H1 (cell line): ENCODE data around the gene ACTBL2. TPM values are rescaled to one million over a fixed set of nuclear protein-coding genes. Genes with fewer than 3 reads are reported as not detected.

Experiments used
- CTCF ChIA-PET: fragments of 300-600 bp; sonication (Branson Sonifier 250); formaldehyde crosslinking; loops from one replicate; lab custom pipeline; 2021; ENCODE audit not compliant: partially characterized antibody; lab: Charles Lee
- POLR2A ChIA-PET: fragments of 300-600 bp; sonication (Branson Sonifier 250); formaldehyde crosslinking; loops from one replicate; lab custom pipeline; 2021; ENCODE audit warnings: inconsistent platforms; ENCODE audit not compliant: partially characterized antibody; lab: Charles Lee
- DNase-seq, 2 experiments: peaks; one replicate each; pipeline versions ENCODE4 v3.0.0 to v3.0.0-alpha.2; 2010 to 2022; ENCODE audit warnings: low spot score in 2 of 2, low read depth in 1 of 2, mixed read lengths in 1 of 2
- FAIRE-seq: peaks from 2 replicates; lab custom pipeline; 2011; peaks lifted over from hg19 to GRCh38; lab: Jason Lieb, UNC
- H2AFZ ChIP-seq: 2 replicates; pipeline ENCODE4 v1.8.1; 2012; ENCODE audit warnings: low read length, inconsistent platforms
- H2AK5ac ChIP-seq: 2 replicates; pipeline ENCODE4 v1.6.1; 2013; ENCODE audit warnings: low read depth, low read length
- H2BK120ac ChIP-seq: replicated peaks from 2 replicates; pipeline ENCODE3; 2013; ENCODE audit warnings: low read depth, low read length, inconsistent platforms
- H2BK12ac ChIP-seq: 2 replicates; pipeline ENCODE4 v1.6.1; 2013; ENCODE audit warnings: low read depth, low read length
- H2BK15ac ChIP-seq: 2 replicates; pipeline ENCODE4 v1.6.1; 2013; ENCODE audit warnings: low read length
- H2BK20ac ChIP-seq: 2 replicates; pipeline ENCODE4 v1.6.1; 2013; ENCODE audit warnings: low read length
- H2BK5ac ChIP-seq: 2 replicates; pipeline ENCODE4 v1.6.1; 2013; ENCODE audit warnings: low read depth, low read length
- H3K14ac ChIP-seq: 2 replicates; pipeline ENCODE4 v1.6.1; 2013; ENCODE audit warnings: inconsistent platforms; ENCODE audit not compliant: insufficient read length
- H3K18ac ChIP-seq: 2 replicates; pipeline ENCODE4 v1.6.1; 2013; ENCODE audit warnings: low read length; ENCODE audit errors: extremely low read depth
- H3K23ac ChIP-seq: 2 replicates; pipeline ENCODE4 v1.6.1; 2013; ENCODE audit warnings: inconsistent platforms; ENCODE audit not compliant: insufficient read length
- H3K23me2 ChIP-seq: 2 replicates; pipeline ENCODE4 v1.6.1; 2013; ENCODE audit warnings: low read depth, low read length
- H3K27ac ChIP-seq: 2 replicates; pipeline ENCODE4 v1.6.1; 2011; ENCODE audit warnings: low read depth, low read length, inconsistent platforms
- H3K27me3 ChIP-seq, 4 experiments: replicated peaks in 1 of 4; 1 replicate in 1 of 4; 2 replicates in 3 of 4; pipeline versions ENCODE4 v1.6.1 to v1.8.1; 2011 to 2013; ENCODE audit warnings: low read length in 3 of 4, mild to moderate bottlenecking in 3 of 4, inconsistent platforms in 2 of 4, mixed read lengths in 2 of 4, moderate library complexity in 1 of 4; ENCODE audit not compliant: control insufficient read depth in 3 of 4, insufficient read depth in 3 of 4; ENCODE audit errors: extremely low read depth in 1 of 4
- H3K36me3 ChIP-seq, 4 experiments: 2 replicates each; pipeline versions ENCODE4 v1.6.1 to v1.8.1; 2011 to 2013; ENCODE audit warnings: mild to moderate bottlenecking in 4 of 4, low read length in 3 of 4, moderate library complexity in 2 of 4, control low read depth in 1 of 4, inconsistent platforms in 1 of 4; ENCODE audit not compliant: insufficient read depth in 4 of 4, control insufficient read depth in 2 of 4
- H3K4ac ChIP-seq: replicated peaks from 2 replicates; pipeline ENCODE3; 2013; ENCODE audit warnings: low read length, low read depth, mixed read lengths, inconsistent platforms; ENCODE audit not compliant: insufficient read length
- H3K4me1 ChIP-seq, 4 experiments: replicated peaks in 1 of 4; 1 replicate in 1 of 4; 2 replicates in 3 of 4; pipeline versions ENCODE4 v1.6.1 to v1.8.1; 2011 to 2013; ENCODE audit warnings: low read length in 3 of 4, inconsistent platforms in 2 of 4, mixed read lengths in 1 of 4; ENCODE audit not compliant: insufficient read depth in 4 of 4, control insufficient read depth in 3 of 4
- H3K4me2 ChIP-seq, 2 experiments: 2 replicates each; pipeline versions ENCODE4 v1.6.1 to v1.8.1; 2011 to 2013; ENCODE audit warnings: low read depth in 2 of 2, low read length in 2 of 2, control low read depth in 1 of 2, inconsistent platforms in 1 of 2, mild to moderate bottlenecking in 1 of 2; ENCODE audit not compliant: insufficient read depth in 1 of 2
- H3K4me3 ChIP-seq, 4 experiments: fragments of 200-600, 300-600 bp in 1 of 4; sonication (generic), shearing (Covaris generic), sonication (Bioruptor Twin) in 1 of 4; 2 replicates each; pipeline versions ENCODE4 v1.5.1 to v1.8.1; 2011 to 2016; ENCODE audit warnings: low read length in 4 of 4, low read depth in 3 of 4, control low read depth in 2 of 4, inconsistent platforms in 2 of 4, mild to moderate bottlenecking in 2 of 4, mixed read lengths in 1 of 4, moderate library complexity in 1 of 4; ENCODE audit not compliant: insufficient read depth in 2 of 4; ENCODE audit errors: extremely low read depth in 1 of 4
- H3K56ac ChIP-seq: replicated peaks from 2 replicates; pipeline ENCODE3; 2013; ENCODE audit warnings: low read depth, mild to moderate bottlenecking, mixed read lengths, low read length, inconsistent platforms; ENCODE audit not compliant: insufficient read length
- H3K79me1 ChIP-seq: 2 replicates; pipeline ENCODE4 v1.6.1; 2013; ENCODE audit warnings: low read depth, low read length, control low read depth
- H3K79me2 ChIP-seq, 2 experiments: 2 replicates each; pipeline versions ENCODE4 v1.6.1 to v1.8.1; 2012 to 2013; ENCODE audit warnings: low read length in 2 of 2, mild to moderate bottlenecking in 2 of 2, inconsistent platforms in 1 of 2; ENCODE audit not compliant: insufficient read depth in 2 of 2, control insufficient read depth in 1 of 2
- H3K9ac ChIP-seq, 4 experiments: replicated peaks in 1 of 4; 1 replicate in 1 of 4; 2 replicates in 3 of 4; pipeline versions ENCODE4 v1.6.1 to v1.8.1; 2011 to 2013; ENCODE audit warnings: low read depth in 3 of 4, low read length in 3 of 4, control low read depth in 2 of 4, mild to moderate bottlenecking in 2 of 4, moderate library complexity in 2 of 4, inconsistent platforms in 1 of 4; ENCODE audit errors: extremely low read depth in 1 of 4
- H3K9me3 ChIP-seq, 2 experiments: 2 replicates each; pipeline versions ENCODE4 v1.6.1 to v1.8.1; 2012 to 2013; ENCODE audit warnings: mild to moderate bottlenecking in 2 of 2, moderate library complexity in 2 of 2, control low read depth in 1 of 2, inconsistent platforms in 1 of 2, low read depth in 1 of 2, low read length in 1 of 2, mixed read lengths in 1 of 2; ENCODE audit not compliant: insufficient read depth in 2 of 2
- H4K20me1 ChIP-seq, 2 experiments: replicated peaks in 1 of 2; 2 replicates each; pipeline versions ENCODE3 to v1.8.1; 2011 to 2013; ENCODE audit warnings: inconsistent platforms in 2 of 2, low read length in 2 of 2, mild to moderate bottlenecking in 1 of 2; ENCODE audit not compliant: insufficient read depth in 2 of 2, control insufficient read depth in 1 of 2
- H4K5ac ChIP-seq: 2 replicates; pipeline ENCODE4 v1.6.1; 2013; ENCODE audit warnings: low read length, low read depth, mixed read lengths, inconsistent platforms; ENCODE audit not compliant: insufficient read length
- H4K8ac ChIP-seq: 2 replicates; pipeline ENCODE4 v1.8.0; 2013; ENCODE audit warnings: mild to moderate bottlenecking, moderate library complexity, low read length, inconsistent platforms; ENCODE audit not compliant: insufficient read depth; ENCODE audit errors: extremely low read depth
- H4K91ac ChIP-seq: replicated peaks from 2 replicates; pipeline ENCODE3; 2013; ENCODE audit warnings: low read length, mixed read lengths, inconsistent platforms; ENCODE audit not compliant: insufficient read length
- EGR1 ChIP-seq: IDR thresholded peaks from 2 replicates; pipeline ENCODE4 v1.6.1; 2011; ENCODE audit warnings: low read depth, low read length, borderline replicate concordance
- HDAC6 ChIP-seq: IDR thresholded peaks from one replicate; pipeline ENCODE4 v1.7.1; 2012; ENCODE audit warnings: low read depth, mild to moderate bottlenecking, inconsistent platforms, low read length, moderate library complexity
- POLR2AphosphoS5 ChIP-seq: IDR thresholded peaks from 2 replicates; pipeline ENCODE4 v1.6.1; 2011; ENCODE audit warnings: low read depth, low read length
- RNF2 ChIP-seq: fragments of 200-900, 300-1000 bp; sonication (generic); IDR thresholded peaks from 2 replicates; pipeline ENCODE4 v1.7.1; 2016; ENCODE audit warnings: borderline replicate concordance, low read depth, mild to moderate bottlenecking, antibody characterized with exemption, low read length; ENCODE audit not compliant: poor library complexity, severe bottlenecking; ENCODE audit errors: missing control alignments
- WGBS, 2 experiments: shearing (Covaris generic) in 1 of 2; methylation state at CpG; one replicate each; pipeline versions ENCODE4 v1.1.6 to v1.1.7; 2013 to 2015; ENCODE audit warnings: low lambda C conversion rate in 2 of 2, mixed read lengths in 2 of 2, inconsistent platforms in 1 of 2, low coverage in 1 of 2, missing lambda C conversion rate in 1 of 2; ENCODE audit not compliant: insufficient replicate concordance in 2 of 2, insufficient coverage in 1 of 2, insufficient read length in 1 of 2; ENCODE audit errors: extremely low coverage in 1 of 2, missing lambda C conversion rate in 1 of 2; 5-methylcytosine and 5-hydroxymethylcytosine counted together
- long read RNA-seq, 2 experiments: library from RNA in 1 of 2; library from capped mRNA in 1 of 2; stranded (forward); transcript quantifications; one replicate each; pipeline ENCODE4 v2.0.0, GENCODE V29; 2021; ENCODE audit warnings: inconsistent platforms in 1 of 2
- polyA minus RNA-seq, 3 experiments: library from RNA; depleted of rRNA, polyadenylated mRNA; stranded (reverse); fragments of >200 nt; gene quantifications; 1 replicate in 2 of 3; 2 replicates in 1 of 3; pipeline ENCODE4 v1.2.3, GENCODE V29; 2011
- polyA plus RNA-seq, 7 experiments: library from polyadenylated mRNA; depleted of rRNA in 3 of 7; stranded (reverse) in 5 of 7; unstranded in 2 of 7; fragments of >200 nt in 5 of 7; fragments of 200-250 nt in 2 of 7; gene quantifications; 1 replicate in 5 of 7; 2 replicates in 1 of 7; 4 replicates in 1 of 7; pipeline versions ENCODE4 v1.2.1 to v1.2.3, GENCODE V29; 2011 to 2013; ENCODE audit warnings: missing spikeins in 2 of 7, mixed read lengths in 2 of 7
- total RNA-seq: library from RNA; stranded (reverse); fragmentation: NEBNext Ultra II Directional; extraction: Animal tissue kit (Norgen Biotek cat#: 25700); gene quantifications from 2 replicates; pipeline ENCODE4 v1.2.1, GENCODE V29; 2021

ACTBL2 gene
- total RNA-seq (not detected in 2 replicates), polyA plus RNA-seq (2011; rRNA removed) (not detected in 2 replicates), polyA minus RNA-seq (2011; rRNA and poly(A)+ RNA removed) (not detected in 2 replicates)
- not detected for polyA plus RNA-seq (2011; cell fraction: cytosol; rRNA removed)
- polyA plus RNA-seq (2011; cell fraction: nucleus; rRNA removed): not detected
- not detected in 4 replicates for polyA plus RNA-seq (2012, experiment 1 of 2)
- polyA plus RNA-seq (2012, experiment 2 of 2): not detected
- not detected for polyA plus RNA-seq (2013, experiment 1 of 2)
- polyA plus RNA-seq (2013, experiment 2 of 2): not detected
- not detected for polyA minus RNA-seq (2011; cell fraction: cytosol; rRNA and poly(A)+ RNA removed)
- not detected for polyA minus RNA-seq (2011; cell fraction: nucleus; rRNA and poly(A)+ RNA removed)
- long read RNA-seq, experiment 1: 0 reads
- long read RNA-seq, experiment 2: 0 reads

GRCh38 chr5:57482671-57483106 is at the start of gene ACTBL2:
ACTBL2 (minus strand) TSS chr5:57482811; CDS start chr5:57482707, 104 bp downstream.
- Histone ChIP-seq H2BK5ac (no peak within 1 kb of the TSS), H3K4ac (no peak within 1 kb of the TSS), H3K36me3 (no peaks in the 10 kb centered on the region), H4K8ac (no peak within 1 kb of the TSS), H3K9ac (no peak within 1 kb of the TSS), H3K56ac (no peak within 1 kb of the TSS), H3K79me2 (no peaks in the 10 kb centered on the region), H3K23ac (no peak within 1 kb of the TSS), H3K4me2 (no peak within 1 kb of the TSS), H3K14ac (no peak within 1 kb of the TSS), H2BK20ac (no peak within 1 kb of the TSS), H3K23me2 (no peaks in the 10 kb centered on the region), H3K79me1 (no peaks in the 10 kb centered on the region), H3K4me1 (no peaks in the 10 kb centered on the region), H3K4me3 (no peak within 1 kb of the TSS), H3K27ac (no peak within 1 kb of the TSS), H2BK15ac (no peak within 1 kb of the TSS), H2BK12ac (no peak within 1 kb of the TSS), H2BK120ac (no peak within 1 kb of the TSS), H4K5ac (no peak within 1 kb of the TSS), H3K18ac (no peak within 1 kb of the TSS), H2AFZ (no peak within 1 kb of the TSS), H3K9me3 (no peaks in the 10 kb centered on the region), H4K91ac (no peak within 1 kb of the TSS), H2AK5ac (no peak within 1 kb of the TSS; the same call in 1 of the 2 replicates), H4K20me1 (no peaks in the 10 kb centered on the region), H3K27me3 (no peaks in the 10 kb centered on the region)
- FAIRE-seq (no peak), DNase-seq (no peak)
- 95% methylated on average over 5 of the region's 5 CpGs; no CpG with 5 or more reads in 1 of the 2 experiments for WGBS, 2 experiments
- ChIA-PET CTCF (interaction anchor here (0.6 to 1.0 kb wide), 2 partner anchors 144 to 666 kb away, joined by 3 to 5 read pairs; no protein-coding TSS in a partner anchor), POLR2A (no interaction called here)
- TF ChIP-seq HDAC6 (no peak), EGR1 (no peak), POLR2AphosphoS5 (no peak), RNF2 (no peak)
